ENCODE data around the gene TNNT1.

DNA sequence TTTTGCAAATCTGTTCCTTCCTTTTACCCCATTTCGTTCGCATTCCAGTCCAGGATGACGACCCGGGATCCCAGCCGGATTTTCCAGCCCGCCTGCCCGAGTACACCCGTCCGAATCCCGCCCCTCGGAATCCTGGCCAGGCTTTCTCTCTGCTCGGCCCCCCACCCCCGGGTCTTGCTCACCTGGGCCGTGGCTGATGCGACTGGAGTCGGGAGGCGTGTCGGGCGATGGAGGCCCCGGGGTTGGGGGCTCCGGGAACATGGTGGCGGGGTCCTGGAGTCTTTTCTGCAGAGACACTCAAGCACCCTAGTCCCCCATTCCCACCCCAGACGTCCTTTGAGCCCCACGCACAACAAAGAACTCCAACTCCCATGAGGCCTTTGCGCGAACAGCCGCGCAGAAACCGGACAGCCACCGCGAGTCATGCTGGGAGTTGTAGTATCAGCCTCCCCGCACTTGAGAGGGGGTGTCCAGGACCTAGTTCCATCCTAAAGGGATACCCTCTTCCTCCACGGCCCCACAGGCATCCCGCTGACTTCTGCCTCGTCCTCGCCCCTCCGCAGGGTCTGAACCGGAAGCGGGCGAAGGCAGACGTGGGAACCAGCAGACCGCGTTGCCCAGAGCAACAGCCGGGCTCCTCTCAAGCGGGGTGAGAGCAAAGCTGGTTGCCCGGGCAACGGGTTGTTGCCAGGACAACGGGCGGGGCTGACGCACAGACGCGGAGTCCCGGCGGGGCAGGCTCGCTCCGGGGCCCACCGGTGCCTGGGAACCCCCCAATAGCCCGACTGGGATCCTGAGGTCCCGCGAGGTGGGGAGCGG lies 30.0 kb upstream of the TNNT1 start:
- TF ChIP-seq, protein P1, sequence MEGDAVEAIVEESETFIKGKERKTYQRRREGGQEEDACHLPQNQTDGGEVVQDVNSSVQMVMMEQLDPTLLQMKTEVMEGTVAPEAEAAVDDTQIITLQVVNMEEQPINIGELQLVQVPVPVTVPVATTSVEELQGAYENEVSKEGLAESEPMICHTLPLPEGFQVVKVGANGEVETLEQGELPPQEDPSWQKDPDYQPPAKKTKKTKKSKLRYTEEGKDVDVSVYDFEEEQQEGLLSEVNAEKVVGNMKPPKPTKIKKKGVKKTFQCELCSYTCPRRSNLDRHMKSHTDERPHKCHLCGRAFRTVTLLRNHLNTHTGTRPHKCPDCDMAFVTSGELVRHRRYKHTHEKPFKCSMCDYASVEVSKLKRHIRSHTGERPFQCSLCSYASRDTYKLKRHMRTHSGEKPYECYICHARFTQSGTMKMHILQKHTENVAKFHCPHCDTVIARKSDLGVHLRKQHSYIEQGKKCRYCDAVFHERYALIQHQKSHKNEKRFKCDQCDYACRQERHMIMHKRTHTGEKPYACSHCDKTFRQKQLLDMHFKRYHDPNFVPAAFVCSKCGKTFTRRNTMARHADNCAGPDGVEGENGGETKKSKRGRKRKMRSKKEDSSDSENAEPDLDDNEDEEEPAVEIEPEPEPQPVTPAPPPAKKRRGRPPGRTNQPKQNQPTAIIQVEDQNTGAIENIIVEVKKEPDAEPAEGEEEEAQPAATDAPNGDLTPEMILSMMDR (IDR thresholded peaks at IDR 0.05) = no peak
- no peak for TF ChIP-seq ZFX (IDR thresholded peaks at IDR 0.05; ENCODE audit: borderline replicate concordance)

Measured in 22Rv1 (cell line).